Hepatocyte (in vitro differentiated cells): ENCODE results near the gene FASTK.

Experiments
- CTCF ChIP-seq: fragments of 200-600 bp; sonication (generic); IDR thresholded peaks from 2 replicates; pipeline ENCODE4 v1.5.1; 2016; ENCODE audit warnings: antibody characterized with exemption, mild to moderate bottlenecking; ENCODE audit not compliant: poor library complexity
- EZH2 ChIP-seq: fragments of 200-600 bp; sonication (generic); IDR thresholded peaks from 2 replicates; pipeline ENCODE4 v1.6.1; 2016; ENCODE audit warnings: antibody characterized with exemption, mild to moderate bottlenecking, borderline replicate concordance
- EZH2phosphoT487 ChIP-seq: fragments of 200-600 bp; sonication (generic); IDR thresholded peaks from one replicate; pipeline ENCODE4 v1.6.1; 2018; ENCODE audit warnings: antibody characterized with exemption, mild to moderate bottlenecking, low read depth, moderate library complexity; ENCODE audit not compliant: unreplicated experiment, severe bottlenecking

GRCh38 chr7:151040616-151041375, 39.8 kb downstream of the FASTK start:
- no peak for TF ChIP-seq EZH2phosphoT487
- TF ChIP-seq CTCF, result no peak
- no peak for TF ChIP-seq EZH2
